HUES6 (cell line): Measurements from ENCODE around the gene AFF2.

Experiments used
- H3K27ac ChIP-seq: 2 replicates; pipeline ENCODE4 v1.7.0; 2013; ENCODE audit warnings: low read depth, mild to moderate bottlenecking, low read length, inconsistent platforms
- H3K27me3 ChIP-seq: 2 replicates; pipeline ENCODE4 v1.6.1; 2013; ENCODE audit warnings: low read length; ENCODE audit not compliant: control insufficient read depth, insufficient read depth
- H3K36me3 ChIP-seq: 2 replicates; pipeline ENCODE4 v1.6.1; 2013; ENCODE audit warnings: low read length; ENCODE audit not compliant: control insufficient read depth, insufficient read depth
- H3K4me1 ChIP-seq: 2 replicates; pipeline ENCODE4 v1.6.1; 2013; ENCODE audit warnings: low read length; ENCODE audit not compliant: control insufficient read depth, insufficient read depth
- H3K4me3 ChIP-seq: 2 replicates; pipeline ENCODE4 v1.5.1; 2013; ENCODE audit warnings: low read depth, low read length
- H3K9ac ChIP-seq: one replicate; pipeline ENCODE4 v1.6.1; 2013; ENCODE audit warnings: mild to moderate bottlenecking, low read length
- H3K9me3 ChIP-seq: 2 replicates; pipeline ENCODE4 v1.6.1; 2013; ENCODE audit warnings: low read depth, low read length; ENCODE audit not compliant: control insufficient read depth, insufficient read depth

Gene AFF2

GRCh38 chrX:148582353-148582752 lies 81.9 kb downstream of the AFF2 start:
- H3K36me3 ChIP-seq, result no peaks in the 10 kb centered on the region
- H3K9me3 ChIP-seq, result no peaks in the 10 kb centered on the region
- no peak overlapping the region for H3K27ac ChIP-seq
- H3K4me3 ChIP-seq, result no peak overlapping the region
- H3K27me3 ChIP-seq, result no peaks in the 10 kb centered on the region
- no peak overlapping the region for H3K9ac ChIP-seq
- H3K4me1 ChIP-seq, result no peaks in the 10 kb centered on the region

- no peaks in the 10 kb centered on the region for H3K36me3 ChIP-seq
- H3K4me3 ChIP-seq, result no peak overlapping the region
- H3K27ac ChIP-seq, result no peak overlapping the region
- H3K27me3 ChIP-seq, result no peaks in the 10 kb centered on the region; the same call in 1 of the 2 replicates
- no peak overlapping the region for H3K9ac ChIP-seq
- peaks cover 14% of the 10 kb centered on the region; the same call in 1 of the 2 replicates for H3K4me1 ChIP-seq
- 0 out of 2 replicates have a peak, but pooled peaks cover 2% of the 10 kb centered on the region for H3K9me3 ChIP-seq
Observed at GRCh38 chrX:148588649-148589310, 88.4 kb downstream of the AFF2 start.

GRCh38 chrX:148592595-148592994 lies 92.2 kb downstream of the AFF2 start:
- Histone ChIP-seq H3K9ac (no peak overlapping the region), H3K27me3 (no peaks in the 10 kb centered on the region; the same call in 1 of the 2 replicates), H3K9me3 (0 out of 2 replicates have a peak, but pooled peaks cover 2% of the 10 kb centered on the region), H3K4me1 (peaks cover 19% of the 10 kb centered on the region), H3K36me3 (no peaks in the 10 kb centered on the region), H3K4me3 (no peak overlapping the region), H3K27ac (no peak overlapping the region)

GRCh38 chrX:148593146-148593545 lies 92.7 kb downstream of the AFF2 start:
- Histone ChIP-seq H3K36me3 (no peaks in the 10 kb centered on the region), H3K4me1 (peaks cover 19% of the 10 kb centered on the region), H3K4me3 (no peak overlapping the region), H3K27me3 (no peaks in the 10 kb centered on the region; the same call in 1 of the 2 replicates), H3K27ac (no peak overlapping the region), H3K9me3 (0 out of 2 replicates have a peak, but pooled peaks cover 2% of the 10 kb centered on the region), H3K9ac (no peak overlapping the region)

GRCh38 chrX:148593987-148594386 lies 93.6 kb downstream of the AFF2 start:
- Histone ChIP-seq H3K27me3 (no peaks in the 10 kb centered on the region; the same call in 1 of the 2 replicates), H3K4me1 (peaks cover 11% of the 10 kb centered on the region), H3K4me3 (no peak overlapping the region), H3K27ac (no peak overlapping the region), H3K9me3 (0 out of 2 replicates have a peak, but pooled peaks cover 2% of the 10 kb centered on the region), H3K9ac (no peak overlapping the region), H3K36me3 (no peaks in the 10 kb centered on the region)

GRCh38 chrX:148599404-148599803 lies 99.0 kb downstream of the AFF2 start:
- Histone ChIP-seq H3K27ac (no peak overlapping the region), H3K4me3 (no peak overlapping the region), H3K36me3 (no peaks in the 10 kb centered on the region), H3K4me1 (peaks cover 9% of the 10 kb centered on the region; the same call in 1 of the 2 replicates), H3K9ac (no peak overlapping the region), H3K9me3 (no peaks in the 10 kb centered on the region), H3K27me3 (no peaks in the 10 kb centered on the region)

- Histone ChIP-seq H3K9ac (no peak overlapping the region), H3K36me3 (no peaks in the 10 kb centered on the region), H3K9me3 (no peaks in the 10 kb centered on the region), H3K27me3 (no peaks in the 10 kb centered on the region), H3K27ac (no peak overlapping the region), H3K4me1 (peaks cover 9% of the 10 kb centered on the region; the same call in 1 of the 2 replicates), H3K4me3 (no peak overlapping the region)
Observed at GRCh38 chrX:148600131-148600530, 99.7 kb downstream of the AFF2 start.

- no peaks in the 10 kb centered on the region for H3K36me3 ChIP-seq
- H3K4me3 ChIP-seq, result no peak overlapping the region
- peaks cover 9% of the 10 kb centered on the region; the same call in 1 of the 2 replicates for H3K4me1 ChIP-seq
- H3K9ac ChIP-seq, result no peak overlapping the region
- no peak overlapping the region for H3K27ac ChIP-seq
- H3K27me3 ChIP-seq, result no peaks in the 10 kb centered on the region
- H3K9me3 ChIP-seq, result no peaks in the 10 kb centered on the region
Observed at GRCh38 chrX:148600581-148600980, 100.2 kb downstream of the AFF2 start.

- Histone ChIP-seq H3K27me3 (no peaks in the 10 kb centered on the region), H3K4me1 (peaks cover 9% of the 10 kb centered on the region; the same call in 1 of the 2 replicates), H3K4me3 (no peak overlapping the region), H3K9me3 (no peaks in the 10 kb centered on the region), H3K9ac (no peak overlapping the region), H3K27ac (no peak overlapping the region), H3K36me3 (no peaks in the 10 kb centered on the region)
Observed at GRCh38 chrX:148601034-148601433, 100.6 kb downstream of the AFF2 start.

GRCh38 chrX:148609515-148610327 lies 109.3 kb downstream of the AFF2 start:
- Histone ChIP-seq H3K36me3 (no peaks in the 10 kb centered on the region), H3K9me3 (no peaks in the 10 kb centered on the region), H3K9ac (no peak overlapping the region), H3K27ac (no peak overlapping the region), H3K4me1 (peaks cover 20% of the 10 kb centered on the region), H3K4me3 (no peak overlapping the region), H3K27me3 (no peaks in the 10 kb centered on the region)

GRCh38 chrX:148610328-148610698 lies 109.9 kb downstream of the AFF2 start:
- no peak overlapping the region for H3K4me3 ChIP-seq
- no peaks in the 10 kb centered on the region for H3K27me3 ChIP-seq
- no peak overlapping the region for H3K27ac ChIP-seq
- no peaks in the 10 kb centered on the region for H3K36me3 ChIP-seq
- peaks cover 26% of the 10 kb centered on the region for H3K4me1 ChIP-seq
- no peak overlapping the region for H3K9ac ChIP-seq
- no peaks in the 10 kb centered on the region for H3K9me3 ChIP-seq
